Tibial artery (tissue), 4 donors: Measurements from ENCODE around the gene NTMT1.

ENCODE experiments used
- DNase-seq, 2 donors: peaks; one replicate each; pipeline ENCODE4 v3.0.0-alpha.2; 2019
- H3K27ac ChIP-seq, 2 donors: fragments of 200-600 bp; sonication (generic) in 1 of 2; 1 replicate in 1 of 2; 2 replicates in 1 of 2; pipeline ENCODE4 v1.5.1; 2018 to 2019; ENCODE audit warnings: mild to moderate bottlenecking in 1 of 2
- H3K27me3 ChIP-seq, 2 donors: fragments of 200-600 bp; sonication (generic) in 1 of 2; one replicate each; pipeline versions ENCODE4 v1.5.1 to v1.6.0; 2016 to 2019
- H3K36me3 ChIP-seq, 3 donors: fragments of 200-600 bp; sonication (generic) in 2 of 3; one replicate each; pipeline ENCODE4 v1.5.1; 2016 to 2019; ENCODE audit warnings: mild to moderate bottlenecking in 2 of 3
- H3K4me1 ChIP-seq, 4 donors: fragments of 200-600 bp; sonication (generic) in 2 of 4; 1 replicate in 3 of 4; 2 replicates in 1 of 4; pipeline ENCODE4 v1.5.1; 2016 to 2019
- H3K4me3 ChIP-seq, 2 donors: fragments of 200-600 bp; sonication (generic) in 1 of 2; 1 replicate in 1 of 2; 2 replicates in 1 of 2; pipeline ENCODE4 v1.5.1; 2018 to 2019; ENCODE audit warnings: mild to moderate bottlenecking in 2 of 2
- H3K9me3 ChIP-seq, 3 donors: fragments of 200-600 bp; sonication (generic) in 1 of 3; one replicate each; pipeline ENCODE4 v1.5.1; 2016 to 2019
- intact Hi-C: fragments of 100-400 bp; cut with DNase I; formaldehyde crosslinking; loops from one replicate; pipeline ENCODE4 v1.15.0; 2023; ENCODE audit warnings: low total_unique reads
- TF ChIP-seq, protein P1 (sequence below), 2 experiments: fragments of 200-600 bp in 1 of 2; fragments of 450-650 bp in 1 of 2; IDR thresholded peaks; one replicate each; pipeline ENCODE4 v1.5.1; 2017 to 2019; ENCODE audit warnings: antibody characterized with exemption in 2 of 2, mild to moderate bottlenecking in 1 of 2, moderate library complexity in 1 of 2

The NTMT1 gene

GRCh38 chr9:129607027-129607387, 19.0 kb upstream of the NTMT1 start:
- Histone ChIP-seq H3K27me3 (no peaks in the 10 kb centered on the region), H3K4me3 (no peak overlapping the region), H3K4me1 (peaks cover 0 to 45% (median 44%) of the 10 kb centered on the region in 4 donors), H3K27ac (peak overlapping the region; percentile 94 to 95), H3K9me3 (no peaks in the 10 kb centered on the region), H3K36me3 (no peaks in the 10 kb centered on the region)
- DNase-seq = no peak
- intact Hi-C loops = loop anchor here (5.0 to 10.0 kb wide), 2 partner anchors 110 to 292 kb away; no protein-coding TSS in a partner anchor
- TF ChIP-seq, protein P1, sequence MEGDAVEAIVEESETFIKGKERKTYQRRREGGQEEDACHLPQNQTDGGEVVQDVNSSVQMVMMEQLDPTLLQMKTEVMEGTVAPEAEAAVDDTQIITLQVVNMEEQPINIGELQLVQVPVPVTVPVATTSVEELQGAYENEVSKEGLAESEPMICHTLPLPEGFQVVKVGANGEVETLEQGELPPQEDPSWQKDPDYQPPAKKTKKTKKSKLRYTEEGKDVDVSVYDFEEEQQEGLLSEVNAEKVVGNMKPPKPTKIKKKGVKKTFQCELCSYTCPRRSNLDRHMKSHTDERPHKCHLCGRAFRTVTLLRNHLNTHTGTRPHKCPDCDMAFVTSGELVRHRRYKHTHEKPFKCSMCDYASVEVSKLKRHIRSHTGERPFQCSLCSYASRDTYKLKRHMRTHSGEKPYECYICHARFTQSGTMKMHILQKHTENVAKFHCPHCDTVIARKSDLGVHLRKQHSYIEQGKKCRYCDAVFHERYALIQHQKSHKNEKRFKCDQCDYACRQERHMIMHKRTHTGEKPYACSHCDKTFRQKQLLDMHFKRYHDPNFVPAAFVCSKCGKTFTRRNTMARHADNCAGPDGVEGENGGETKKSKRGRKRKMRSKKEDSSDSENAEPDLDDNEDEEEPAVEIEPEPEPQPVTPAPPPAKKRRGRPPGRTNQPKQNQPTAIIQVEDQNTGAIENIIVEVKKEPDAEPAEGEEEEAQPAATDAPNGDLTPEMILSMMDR (IDR thresholded peaks at IDR 0.05) = no peak

DNA sequence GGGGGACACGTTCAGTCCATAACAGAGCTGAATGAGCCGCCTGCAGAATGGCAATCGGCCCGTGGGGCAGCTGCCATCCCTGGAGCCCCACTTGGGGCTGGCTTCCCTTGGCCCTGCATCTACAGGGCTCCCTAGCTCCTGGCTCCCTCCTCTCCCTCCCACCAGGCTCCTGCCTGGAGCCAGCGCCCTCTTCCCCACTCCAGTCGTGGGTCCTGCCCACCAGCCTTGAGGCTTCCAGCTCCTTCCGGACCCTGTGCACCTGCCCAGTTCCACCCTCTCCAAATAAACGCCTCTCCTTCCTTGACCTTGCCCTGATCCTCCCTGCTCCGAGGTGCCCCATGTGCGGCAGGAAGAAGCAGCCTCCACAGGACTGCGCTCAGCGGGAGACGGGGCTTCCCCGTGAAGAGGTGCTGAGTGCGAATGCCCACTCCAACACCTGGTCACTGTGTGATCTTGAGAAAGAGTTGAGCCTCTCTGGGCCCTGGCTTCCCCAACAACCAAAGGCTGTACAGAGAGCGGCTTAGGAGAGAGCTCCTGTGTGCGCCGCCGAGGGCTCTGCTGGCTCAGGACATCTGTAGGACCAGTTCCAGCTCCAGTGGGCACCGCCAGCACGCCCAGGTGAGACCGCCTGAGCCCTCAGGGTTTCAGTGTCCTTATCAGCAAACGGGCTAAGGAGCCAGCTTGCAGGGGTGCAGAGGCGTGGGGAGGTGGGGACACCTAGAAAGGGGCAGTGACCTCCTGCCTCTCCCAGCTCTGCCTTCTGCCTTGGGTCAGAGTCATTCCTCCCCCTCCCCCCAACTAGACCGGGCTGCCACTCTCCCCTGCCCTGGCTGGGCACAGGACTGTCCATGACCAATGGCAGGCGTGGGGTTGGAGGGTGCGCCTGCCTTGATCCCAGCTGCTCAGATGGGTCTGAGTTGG, 17.1 kb upstream of the NTMT1 start:
- H3K27me3 ChIP-seq = no peaks in the 10 kb centered on the region
- H3K27ac ChIP-seq = peak overlapping the region; percentile 94 to 95
- TF ChIP-seq, protein P1 (IDR thresholded peaks at IDR 0.05) = no peak
- peak in 1 of 2 donors; percentile 72 for DNase-seq
- intact Hi-C loops = loop anchor here (2.0 to 10.0 kb wide), 3 partner anchors 112 to 434 kb away; no protein-coding TSS in a partner anchor
- H3K4me1 ChIP-seq = peaks cover 0 to 51% (median 44%) of the 10 kb centered on the region in 4 donors
- H3K9me3 ChIP-seq = no peaks in the 10 kb centered on the region
- H3K4me3 ChIP-seq = no peak overlapping the region
- no peaks in the 10 kb centered on the region for H3K36me3 ChIP-seq

GRCh38 chr9:129609486-129610212, 16.3 kb upstream of the NTMT1 start:
- peak; percentile 62 to 75 for DNase-seq
- no peaks in the 10 kb centered on the region for H3K36me3 ChIP-seq
- peaks cover 0 to 52% (median 44%) of the 10 kb centered on the region in 4 donors for H3K4me1 ChIP-seq
- peak overlapping the region; percentile 66 to 89 for H3K4me3 ChIP-seq
- peak overlapping the region; percentile 94 to 95 for H3K27ac ChIP-seq
- intact Hi-C loops = loop anchor here (2.0 to 10.0 kb wide), 5 partner anchors 112 to 471 kb away; no protein-coding TSS in a partner anchor
- TF ChIP-seq, protein P1 (IDR thresholded peaks at IDR 0.05) = no peak
- no peaks in the 10 kb centered on the region for H3K9me3 ChIP-seq
- no peaks in the 10 kb centered on the region for H3K27me3 ChIP-seq

DNA sequence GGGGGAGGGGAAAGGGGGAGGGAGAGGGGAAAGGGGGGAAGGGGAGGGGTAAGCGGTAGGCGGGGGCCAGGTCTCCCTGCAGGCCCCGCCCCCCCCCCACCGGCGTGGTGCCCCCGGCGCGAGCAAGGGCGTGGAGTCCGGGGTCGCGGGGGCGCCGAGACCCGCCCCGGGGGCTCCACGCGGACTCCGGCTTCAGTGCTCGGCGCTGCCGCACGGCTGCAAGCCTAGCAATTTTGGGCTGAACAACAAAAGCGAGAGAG, 15.8 kb upstream of the NTMT1 start:
- TF ChIP-seq, protein P1 (IDR thresholded peaks at IDR 0.05) = no peak
- Histone ChIP-seq H3K9me3 (no peaks in the 10 kb centered on the region), H3K36me3 (no peaks in the 10 kb centered on the region), H3K27ac (peak overlapping the region; percentile 94 to 95), H3K27me3 (no peaks in the 10 kb centered on the region), H3K4me1 (peaks cover 0 to 52% (median 44%) of the 10 kb centered on the region in 4 donors), H3K4me3 (peak overlapping the region; percentile 66 to 89)
- intact Hi-C loops = loop anchor here (2.0 to 10.0 kb wide), 2 partner anchors 215 to 471 kb away; no protein-coding TSS in a partner anchor
- DNase-seq = no peak

DNA sequence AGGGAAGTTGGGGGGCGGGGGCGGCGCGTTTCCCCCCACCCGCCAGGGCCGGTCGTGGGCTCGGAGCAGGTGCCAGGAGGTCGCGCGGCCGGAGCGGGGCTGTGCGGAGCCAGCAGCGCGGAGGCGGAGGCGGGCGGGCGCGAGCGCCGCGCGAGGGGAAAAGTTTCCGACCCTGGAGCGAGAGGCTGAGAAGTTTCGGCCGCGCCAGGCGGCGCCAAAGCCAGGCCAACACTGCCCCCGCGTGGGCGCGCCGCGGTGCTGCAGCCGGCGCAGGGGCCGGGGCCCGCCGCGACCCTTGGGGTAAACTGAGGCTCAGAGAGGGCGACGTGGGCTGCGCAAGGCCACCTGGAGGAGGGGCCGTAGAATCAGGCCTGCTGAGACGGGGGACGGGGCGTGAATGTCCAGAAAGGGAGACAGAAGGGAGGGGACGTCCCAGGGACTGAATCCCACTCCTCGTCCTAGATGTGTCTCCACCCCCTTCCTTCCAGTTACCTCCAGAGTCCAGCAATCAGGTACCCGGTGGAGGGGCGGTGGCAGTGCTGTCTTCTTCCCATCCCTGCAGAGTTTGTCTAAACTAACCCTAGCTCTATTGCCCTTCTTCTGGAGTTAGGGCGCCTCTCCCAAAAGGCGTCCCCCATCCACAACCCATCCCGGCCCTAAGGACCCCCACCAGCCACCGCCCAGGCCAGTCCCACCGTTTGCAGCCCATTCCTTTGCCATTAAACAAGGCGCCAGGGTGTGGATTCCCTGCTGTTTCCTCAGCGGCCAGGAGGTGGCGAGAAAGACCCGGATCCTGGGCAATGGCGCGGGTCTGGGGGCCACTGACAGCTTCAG, 15.3 kb upstream of the NTMT1 start:
- Histone ChIP-seq H3K4me1 (peaks cover 0 to 52% (median 44%) of the 10 kb centered on the region in 4 donors), H3K9me3 (no peaks in the 10 kb centered on the region), H3K27ac (peak overlapping the region; percentile 94 to 95), H3K36me3 (no peaks in the 10 kb centered on the region), H3K4me3 (peak overlapping the region; percentile 66 to 89), H3K27me3 (no peaks in the 10 kb centered on the region)
- DNase-seq = peak; percentile 73 to 87
- TF ChIP-seq, protein P1 (IDR thresholded peaks at IDR 0.05) = peak; percentile 87 to 100
- intact Hi-C loops = loop anchor here (2.0 to 10.0 kb wide), 2 partner anchors 216 to 472 kb away; no protein-coding TSS in a partner anchor
